Measurements from ENCODE around the gene H6PD. TPM values are rescaled to one million over a fixed set of nuclear protein-coding genes. Genes with fewer than 3 reads are reported as not detected.

H6PD gene
- polyA plus RNA-seq, 12 donors = 28.4 to 75.0 (median 32.8) TPM

GRCh38 chr1:9275567-9276034, 41.0 kb downstream of the H6PD start:
- DNase-seq = no peak

DNA sequence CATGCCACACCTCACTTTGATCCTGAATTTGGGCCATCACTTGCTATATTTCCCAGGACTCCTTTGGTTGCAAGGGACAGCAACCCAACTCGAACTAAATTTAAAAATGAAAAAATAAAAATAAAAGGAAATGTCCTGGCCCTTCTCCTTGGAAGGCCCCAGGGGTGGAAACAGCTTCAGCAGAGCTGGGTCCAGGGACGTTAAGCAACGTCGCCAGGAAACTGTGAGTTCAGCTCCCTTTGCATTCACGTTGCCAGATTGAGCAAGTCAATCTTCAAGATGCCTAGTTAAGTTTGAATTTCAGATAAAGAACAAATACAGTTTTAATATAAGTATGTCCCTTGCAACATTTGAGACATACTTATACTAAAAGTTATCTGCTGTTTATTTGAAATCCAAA, 43.5 kb downstream of the H6PD start:
- peak; percentile 58 for DNase-seq

- no peak for DNase-seq
These were observed 44.1 kb downstream of the H6PD start for GRCh38 chr1:9278585-9279153.

GRCh38 chr1:9279172-9279840, 44.7 kb downstream of the H6PD start:
- no peak for DNase-seq

DNA sequence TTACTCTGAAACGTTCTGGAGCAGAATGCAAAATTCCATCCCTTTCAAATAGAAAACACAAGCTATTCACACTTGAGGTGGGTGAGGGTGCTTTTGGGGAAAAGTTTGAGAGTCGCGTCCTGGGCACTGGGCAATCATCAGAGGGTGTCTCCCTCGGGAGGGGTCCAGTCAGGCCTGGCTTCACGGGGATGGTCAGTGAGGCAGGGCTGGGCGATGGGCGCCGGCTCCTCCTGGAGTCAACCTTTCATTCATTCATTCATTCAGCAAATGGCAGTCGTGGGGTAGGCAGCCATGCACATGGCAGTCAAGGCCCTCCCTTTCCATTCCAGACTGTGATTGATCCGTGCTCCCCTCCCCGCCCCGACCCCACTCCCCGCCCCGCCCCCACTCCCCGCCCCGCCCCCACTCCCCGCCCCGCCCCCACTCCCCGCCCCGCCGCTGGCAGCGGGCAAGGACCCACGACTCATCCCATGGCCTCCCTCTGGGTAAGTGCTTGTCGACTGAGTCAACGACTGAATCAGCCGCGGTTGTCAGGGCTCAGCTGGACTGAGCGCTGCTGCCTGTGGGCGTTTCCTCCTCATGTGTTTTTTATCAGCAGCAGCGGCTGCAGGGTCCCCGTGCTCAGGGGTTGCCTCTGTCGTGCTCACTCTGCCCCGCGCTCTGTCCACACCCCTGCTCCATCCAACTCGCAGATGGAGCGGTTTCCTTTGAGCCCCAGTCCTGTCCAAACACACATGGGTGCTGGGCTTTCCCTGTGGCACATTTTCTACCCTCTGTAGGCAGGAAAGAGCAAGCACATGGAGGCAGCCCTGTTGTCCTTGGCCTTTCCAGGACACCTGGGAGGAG, 45.7 kb downstream of the H6PD start:
- no peak for DNase-seq

DNA sequence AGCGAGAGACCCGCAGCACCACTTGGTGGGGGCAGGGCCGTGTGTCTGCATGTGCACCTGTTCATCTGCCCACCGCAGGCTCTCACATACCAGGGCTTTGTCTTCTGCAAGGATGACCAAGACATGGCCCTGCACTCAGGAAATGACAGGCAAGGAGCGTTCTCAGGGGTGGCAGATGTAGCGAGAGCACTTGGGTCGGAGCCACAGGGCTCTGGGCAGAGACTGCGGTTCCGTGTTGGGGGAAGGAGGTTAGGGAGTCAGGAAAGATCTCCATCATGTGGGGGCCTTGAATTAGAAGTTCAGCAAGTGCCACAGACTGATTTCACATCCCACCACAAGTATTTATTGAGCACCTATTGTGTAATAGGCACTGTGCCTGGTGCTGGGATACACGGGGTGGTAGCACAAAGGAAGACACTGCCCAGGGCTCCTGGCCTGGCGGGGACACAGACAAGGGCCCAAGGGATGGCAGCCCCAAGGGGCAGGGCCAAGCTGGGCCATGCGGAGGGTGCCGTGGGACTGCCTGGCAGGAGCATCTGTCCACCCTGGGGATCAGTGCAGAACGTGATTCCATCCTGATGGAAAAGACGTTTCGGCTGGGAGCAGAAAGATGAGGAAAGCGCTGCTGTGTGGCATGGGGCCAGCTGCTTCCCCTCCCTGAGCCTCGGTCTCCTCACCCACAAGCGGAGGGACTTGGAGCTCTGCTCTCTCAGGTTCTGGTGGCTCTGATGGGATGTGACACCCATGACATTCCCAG, 46.7 kb downstream of the H6PD start:
- DNase-seq = no peak

- DNase-seq = no peak
These were observed 47.5 kb downstream of the H6PD start for GRCh38 chr1:9281908-9282695.

GRCh38 chr1:9282696-9282955, 48.1 kb downstream of the H6PD start:
- DNase-seq = no peak

GRCh38 chr1:9284061-9284460, 49.5 kb downstream of the H6PD start:
- no peak for DNase-seq

DNA sequence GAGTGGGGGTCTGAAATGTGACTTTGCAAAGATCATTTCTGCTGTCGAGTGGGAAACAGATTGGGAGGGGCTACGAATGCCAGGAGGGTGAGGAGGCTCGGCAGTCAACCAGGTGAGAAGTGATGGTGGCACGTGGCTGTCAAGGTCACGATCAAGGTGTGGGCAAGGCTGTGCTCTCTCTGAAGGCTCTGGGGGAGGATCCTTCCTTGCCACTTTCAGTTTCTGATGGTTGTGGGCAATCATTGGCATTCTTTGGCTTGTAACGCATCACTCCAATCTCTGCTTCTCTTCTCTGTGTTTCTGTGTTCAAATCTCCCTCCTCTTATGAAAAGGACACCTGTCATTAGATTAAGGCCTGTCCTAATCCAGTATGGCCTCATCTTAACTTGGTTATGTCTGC, 52.0 kb downstream of the H6PD start:
- DNase-seq = no peak

- DNase-seq = peak; percentile 56
These were observed 54.5 kb downstream of the H6PD start for GRCh38 chr1:9289090-9289534.

GRCh38 chr1:9289711-9290485, 55.3 kb downstream of the H6PD start:
- no peak for DNase-seq

GRCh38 chr1:9291914-9292360, 57.4 kb downstream of the H6PD start:
- DNase-seq = peak; percentile 86

- peak; percentile 76 for DNase-seq
These were observed 58.0 kb downstream of the H6PD start, which contains the start of gene SPSB1 for GRCh38 chr1:9292361-9293240. TSS of gene SPSB1 (plus strand) at chr1:9292894. CDS start at chr1:9355892, 62,998 bp downstream.

DNA sequence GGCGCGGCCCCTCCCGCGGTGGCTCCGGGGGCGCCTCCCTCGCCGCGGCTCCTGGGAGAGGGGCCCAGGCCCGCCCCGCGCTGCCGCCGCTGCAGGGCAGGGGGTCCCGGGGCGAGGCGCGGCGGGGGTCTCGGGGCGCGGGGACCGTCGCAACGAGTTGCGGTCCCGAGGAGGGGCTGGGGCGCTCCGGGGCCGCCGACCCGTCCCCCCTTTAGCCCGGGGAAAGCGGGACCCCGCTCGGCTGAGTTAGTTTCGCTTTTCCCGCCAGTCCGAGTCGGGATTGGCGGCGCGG, 58.6 kb downstream of the H6PD start:
- no peak for DNase-seq

DNA sequence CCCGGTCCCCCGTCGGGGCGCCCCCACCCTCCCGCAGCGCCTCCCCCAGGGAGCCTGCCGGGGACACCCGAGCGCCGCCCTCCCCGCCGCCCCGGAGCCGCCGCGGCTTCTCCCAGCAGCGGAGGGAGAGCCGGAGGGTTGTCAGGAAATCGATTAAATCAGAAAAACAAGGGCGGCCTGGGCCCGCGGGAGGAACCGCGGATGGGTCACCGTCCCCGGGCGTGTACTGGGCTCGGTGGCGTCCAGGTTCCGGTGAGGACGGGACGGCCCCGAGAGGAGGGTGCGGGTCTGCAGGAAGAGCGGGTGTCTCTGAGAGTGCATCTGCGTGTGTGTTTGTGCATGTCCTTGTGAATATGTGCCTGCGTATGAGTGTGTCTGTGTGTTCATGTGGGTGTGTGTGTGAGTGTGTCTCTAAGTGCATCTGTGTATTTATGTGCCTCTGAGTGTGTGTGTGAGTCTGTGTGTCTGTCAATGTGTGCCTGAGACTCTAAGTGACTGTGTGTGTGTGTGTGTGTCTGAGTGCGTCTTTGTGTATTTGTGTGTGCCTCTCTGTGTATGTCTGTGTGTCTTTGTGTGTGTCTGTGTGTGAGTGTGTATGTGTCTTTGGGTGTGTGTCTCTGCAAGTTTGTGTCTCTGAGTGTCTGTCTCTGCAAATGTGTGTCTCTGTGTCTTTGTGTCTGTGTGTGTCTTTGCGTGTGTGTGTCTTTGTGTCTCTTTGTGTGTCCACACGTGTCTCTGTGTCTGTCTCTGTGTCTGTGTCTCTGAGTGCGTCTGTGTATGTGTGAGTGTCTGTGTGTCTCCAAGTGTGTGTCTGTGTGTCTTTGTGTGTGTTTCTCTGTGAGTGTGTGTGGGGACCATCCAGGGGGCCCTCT, 59.2 kb downstream of the H6PD start:
- DNase-seq = peak; percentile 39

- DNase-seq = no peak
These were observed 59.8 kb downstream of the H6PD start for GRCh38 chr1:9294405-9294773.

- peak; percentile 62 for DNase-seq
These were observed 60.5 kb downstream of the H6PD start for GRCh38 chr1:9294910-9295636.

All from muscle of arm (tissue), 12 donors.